ENCODE measurements around the gene TNS2.
A peak's percentile ranks its signal among the peaks of the same experiment; 100 is the strongest.
"Not testable (repeated sequence)": the region's sequence is repeated elsewhere in the genome, so short reads cannot be mapped to it uniquely, and the experiment has no call there.

The TNS2 gene, protein sequence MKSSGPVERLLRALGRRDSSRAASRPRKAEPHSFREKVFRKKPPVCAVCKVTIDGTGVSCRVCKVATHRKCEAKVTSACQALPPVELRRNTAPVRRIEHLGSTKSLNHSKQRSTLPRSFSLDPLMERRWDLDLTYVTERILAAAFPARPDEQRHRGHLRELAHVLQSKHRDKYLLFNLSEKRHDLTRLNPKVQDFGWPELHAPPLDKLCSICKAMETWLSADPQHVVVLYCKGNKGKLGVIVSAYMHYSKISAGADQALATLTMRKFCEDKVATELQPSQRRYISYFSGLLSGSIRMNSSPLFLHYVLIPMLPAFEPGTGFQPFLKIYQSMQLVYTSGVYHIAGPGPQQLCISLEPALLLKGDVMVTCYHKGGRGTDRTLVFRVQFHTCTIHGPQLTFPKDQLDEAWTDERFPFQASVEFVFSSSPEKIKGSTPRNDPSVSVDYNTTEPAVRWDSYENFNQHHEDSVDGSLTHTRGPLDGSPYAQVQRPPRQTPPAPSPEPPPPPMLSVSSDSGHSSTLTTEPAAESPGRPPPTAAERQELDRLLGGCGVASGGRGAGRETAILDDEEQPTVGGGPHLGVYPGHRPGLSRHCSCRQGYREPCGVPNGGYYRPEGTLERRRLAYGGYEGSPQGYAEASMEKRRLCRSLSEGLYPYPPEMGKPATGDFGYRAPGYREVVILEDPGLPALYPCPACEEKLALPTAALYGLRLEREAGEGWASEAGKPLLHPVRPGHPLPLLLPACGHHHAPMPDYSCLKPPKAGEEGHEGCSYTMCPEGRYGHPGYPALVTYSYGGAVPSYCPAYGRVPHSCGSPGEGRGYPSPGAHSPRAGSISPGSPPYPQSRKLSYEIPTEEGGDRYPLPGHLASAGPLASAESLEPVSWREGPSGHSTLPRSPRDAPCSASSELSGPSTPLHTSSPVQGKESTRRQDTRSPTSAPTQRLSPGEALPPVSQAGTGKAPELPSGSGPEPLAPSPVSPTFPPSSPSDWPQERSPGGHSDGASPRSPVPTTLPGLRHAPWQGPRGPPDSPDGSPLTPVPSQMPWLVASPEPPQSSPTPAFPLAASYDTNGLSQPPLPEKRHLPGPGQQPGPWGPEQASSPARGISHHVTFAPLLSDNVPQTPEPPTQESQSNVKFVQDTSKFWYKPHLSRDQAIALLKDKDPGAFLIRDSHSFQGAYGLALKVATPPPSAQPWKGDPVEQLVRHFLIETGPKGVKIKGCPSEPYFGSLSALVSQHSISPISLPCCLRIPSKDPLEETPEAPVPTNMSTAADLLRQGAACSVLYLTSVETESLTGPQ (N-terminal part only)

GRCh38 chr12:53049571-53050318 is at the start of gene TNS2:
Gene TNS2, plus strand, starts transcription at chr12:53050065. Its CDS starts 121 bp downstream, at chr12:53050186.
- no peak for DNase-seq (ENCODE audit: low spot score)

- DNase-seq (ENCODE audit: low spot score), result no peak
Measured at GRCh38 chr12:53004178-53004577, 45.7 kb upstream of the TNS2 start.

- DNase-seq (ENCODE audit: low spot score), result no peak
Measured at GRCh38 chr12:53004582-53004981, 45.3 kb upstream of the TNS2 start.

DNA sequence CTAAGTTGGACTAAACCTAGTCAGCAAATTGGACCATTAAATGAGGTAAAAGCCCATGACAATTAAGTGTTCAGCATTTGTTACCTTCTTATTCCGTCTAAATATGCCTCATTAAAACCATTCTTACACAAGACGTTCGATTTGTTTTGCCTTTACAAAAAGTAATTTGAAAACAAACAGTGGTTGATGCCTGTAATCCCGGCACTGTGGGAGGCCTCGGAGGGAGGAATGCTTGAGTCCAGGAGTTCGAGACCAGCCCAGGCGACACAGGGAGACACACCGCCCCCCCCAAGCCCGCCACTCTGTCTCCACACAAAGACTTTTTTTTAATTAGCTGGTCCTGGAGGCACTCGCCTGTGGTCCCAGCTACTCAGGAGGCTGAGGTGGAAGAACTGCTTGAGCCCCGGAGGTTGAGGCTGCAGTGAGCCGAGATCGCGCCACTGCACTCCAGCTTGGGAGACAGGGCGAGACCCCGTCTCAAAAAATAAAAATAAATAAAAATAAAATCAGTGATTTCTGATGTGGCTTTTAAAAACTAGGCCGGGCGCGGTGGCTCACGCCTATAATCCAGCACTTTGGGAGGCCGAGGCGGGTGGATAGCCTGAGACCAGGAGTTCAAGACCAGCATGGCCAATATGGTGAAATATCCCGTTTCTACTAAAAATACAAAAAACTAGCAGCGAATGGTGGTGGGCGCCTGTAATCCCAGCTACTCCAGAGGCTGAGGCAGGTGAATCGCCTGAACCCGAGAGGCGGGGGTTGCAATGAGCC is 44.5 kb upstream of the TNS2 start:
- DNase-seq (ENCODE audit: low spot score), result no peak

- peak; percentile 99 for DNase-seq (ENCODE audit: low spot score)
Measured at GRCh38 chr12:53005986-53006809, 43.7 kb upstream of the TNS2 start, which contains the start of gene EIF4B. Gene EIF4B, plus strand, starts transcription at chr12:53006456. Its CDS starts 28 bp downstream, at chr12:53006484.

DNA sequence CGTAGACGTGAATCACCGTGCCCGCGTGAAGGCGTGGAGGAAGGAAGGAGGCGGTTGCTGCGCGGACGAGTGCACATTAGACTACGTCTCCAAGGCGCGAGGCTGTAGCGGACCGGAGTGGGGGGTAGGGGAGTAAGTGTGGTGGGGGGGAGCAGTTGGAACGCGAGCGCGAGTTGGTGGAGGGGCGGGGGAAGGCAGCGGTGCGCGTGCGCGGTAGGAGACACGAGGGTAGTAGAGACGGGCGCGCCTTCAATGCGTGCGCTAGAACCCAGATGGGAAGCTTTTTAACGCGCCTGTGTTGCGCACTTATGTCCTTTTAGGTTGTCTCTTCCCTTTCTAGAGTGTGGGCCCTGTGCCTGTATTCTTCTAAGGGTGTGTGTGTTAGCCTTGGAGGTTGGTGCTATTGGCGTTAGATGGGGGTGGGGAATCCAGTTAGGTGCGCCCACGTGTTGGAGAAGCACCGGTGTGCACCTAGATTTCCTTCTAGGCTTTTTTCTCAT is 43.0 kb upstream of the TNS2 start:
- DNase-seq (ENCODE audit: low spot score), result peak; percentile 70

GRCh38 chr12:53007343-53007742 is 42.5 kb upstream of the TNS2 start:
- DNase-seq (ENCODE audit: low spot score), result no peak

DNA sequence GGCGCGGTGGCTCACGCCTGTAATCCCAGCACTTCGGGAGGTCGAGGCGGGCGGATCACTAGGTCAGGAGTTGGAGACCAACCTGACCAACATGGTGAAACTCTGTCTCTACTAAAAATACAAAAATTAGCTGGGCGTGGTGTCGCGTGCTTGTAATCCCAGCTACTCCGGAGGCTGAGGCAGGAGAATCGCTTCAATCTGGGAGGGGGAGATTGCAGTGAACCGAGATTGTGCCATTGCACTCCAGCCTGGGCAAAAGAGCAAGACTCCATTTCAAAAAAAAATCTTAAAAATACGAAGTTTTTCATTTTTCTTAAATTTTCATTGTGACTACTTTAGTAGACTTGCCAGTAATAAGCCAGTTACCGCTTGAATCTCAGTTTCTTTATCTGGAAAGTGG is 41.1 kb upstream of the TNS2 start:
- not testable (repeated sequence) for DNase-seq (ENCODE audit: low spot score)

GRCh38 chr12:53010955-53011354 is 38.9 kb upstream of the TNS2 start:
- no peak for DNase-seq (ENCODE audit: low spot score)

GRCh38 chr12:53011889-53012288 is 38.0 kb upstream of the TNS2 start:
- DNase-seq (ENCODE audit: low spot score), result no peak

- DNase-seq (ENCODE audit: low spot score), result no peak
Measured at GRCh38 chr12:53012928-53013327, 36.9 kb upstream of the TNS2 start.

GRCh38 chr12:53014709-53015108 is 35.2 kb upstream of the TNS2 start:
- no peak for DNase-seq (ENCODE audit: low spot score)

DNA sequence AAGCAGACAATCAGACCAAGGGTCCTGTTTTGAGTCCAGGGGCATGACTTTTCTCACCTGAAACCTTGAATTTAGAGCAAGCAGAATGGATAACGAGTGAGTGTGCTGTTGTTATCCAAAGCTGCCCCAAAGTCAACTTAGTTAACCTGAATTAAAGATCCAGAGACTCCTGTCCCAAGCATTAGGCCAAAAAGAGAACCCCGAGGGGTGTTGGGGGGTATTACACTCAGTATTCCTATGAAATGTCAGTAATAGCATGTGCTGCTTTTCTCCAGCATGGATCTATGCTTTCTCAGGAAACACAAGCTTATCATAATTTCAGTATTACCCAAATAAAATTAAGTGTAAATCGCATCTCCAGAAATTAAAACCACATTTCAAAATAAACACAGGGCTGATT is 24.6 kb upstream of the TNS2 start:
- DNase-seq (ENCODE audit: low spot score), result no peak

GRCh38 chr12:53027014-53027413 is 22.9 kb upstream of the TNS2 start:
- not testable (repeated sequence) for DNase-seq (ENCODE audit: low spot score)

DNA sequence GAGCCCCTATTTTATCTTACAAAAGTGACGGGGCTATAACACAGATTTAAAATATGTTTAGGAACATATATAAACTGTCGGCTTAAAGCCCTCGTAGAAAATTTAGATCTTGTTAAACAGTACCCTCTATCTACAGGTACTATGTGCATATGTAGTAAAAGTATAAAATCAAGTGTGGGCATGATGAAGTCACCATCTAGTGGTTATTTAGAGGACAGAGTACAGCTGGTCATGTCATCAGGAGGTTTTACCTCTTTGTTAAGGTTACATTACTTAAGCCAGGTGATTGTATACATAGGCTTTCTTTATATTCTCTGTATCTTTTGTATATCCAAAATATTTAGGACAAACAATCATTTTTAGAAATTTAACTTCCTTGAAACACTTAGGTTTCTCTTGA is 18.2 kb upstream of the TNS2 start:
- no peak for DNase-seq (ENCODE audit: low spot score)

DNA sequence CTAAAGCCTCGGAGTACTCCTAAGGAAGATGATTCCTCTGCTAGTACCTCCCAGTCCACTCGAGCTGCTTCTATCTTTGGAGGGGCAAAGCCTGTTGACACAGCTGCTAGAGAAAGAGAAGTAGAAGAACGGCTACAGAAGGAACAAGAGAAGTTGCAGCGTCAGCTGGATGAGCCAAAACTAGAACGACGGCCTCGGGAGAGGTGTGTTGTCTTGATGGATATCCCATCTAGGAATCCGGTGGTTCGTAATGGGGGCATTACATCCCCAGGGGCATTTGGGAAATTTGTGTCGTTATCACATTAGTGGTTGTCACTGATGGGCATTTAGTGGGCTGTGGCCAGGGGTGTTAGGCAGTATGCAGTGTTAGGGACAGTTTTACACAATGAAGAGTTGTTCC is 16.0 kb upstream of the TNS2 start:
- not testable (repeated sequence) for DNase-seq (ENCODE audit: low spot score)

DNA sequence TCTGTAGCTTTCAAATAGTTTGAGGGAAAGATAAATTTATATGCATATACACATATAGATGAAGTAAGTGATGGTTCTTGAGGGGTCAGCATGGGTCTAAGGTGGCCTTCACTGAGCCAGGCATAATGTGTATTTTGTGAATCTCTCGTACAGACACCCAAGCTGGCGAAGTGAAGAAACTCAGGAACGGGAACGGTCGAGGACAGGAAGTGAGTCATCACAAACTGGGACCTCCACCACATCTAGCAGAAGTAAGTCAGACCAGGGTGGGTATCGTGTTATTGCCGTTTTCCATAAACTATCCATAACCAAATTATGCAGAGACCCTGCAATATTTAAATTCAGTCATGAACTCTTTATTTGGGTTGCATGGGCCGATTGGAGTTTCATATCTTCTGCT is 15.4 kb upstream of the TNS2 start:
- DNase-seq (ENCODE audit: low spot score), result no peak

- no peak for DNase-seq (ENCODE audit: low spot score)
Measured at GRCh38 chr12:53036802-53037201, 13.1 kb upstream of the TNS2 start.

DNA sequence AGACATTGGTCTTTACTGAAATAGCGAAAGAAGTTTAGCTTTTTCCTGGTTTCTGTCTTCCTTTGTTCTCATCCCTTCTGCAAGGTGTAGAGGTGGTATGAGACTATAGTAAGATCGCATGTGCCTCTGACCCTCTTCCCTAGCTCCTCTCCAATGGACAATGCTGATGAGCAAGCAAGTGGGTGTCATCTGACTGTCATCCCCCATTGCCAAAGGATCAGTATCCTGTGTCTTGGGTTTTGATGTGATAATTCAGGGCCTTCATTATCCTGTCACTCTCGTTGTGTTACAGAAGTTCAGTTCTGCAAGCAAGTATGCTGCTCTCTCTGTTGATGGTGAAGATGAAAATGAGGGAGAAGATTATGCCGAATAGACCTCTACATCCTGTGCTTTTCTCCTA is 10.0 kb upstream of the TNS2 start:
- DNase-seq (ENCODE audit: low spot score), result no peak
